ENCODE data around the gene ARHGAP8.
"Not testable (repeated sequence)": the region's sequence is repeated elsewhere in the genome, so short reads cannot be mapped to it uniquely, and the experiment has no call there.

ARHGAP8 gene

DNA sequence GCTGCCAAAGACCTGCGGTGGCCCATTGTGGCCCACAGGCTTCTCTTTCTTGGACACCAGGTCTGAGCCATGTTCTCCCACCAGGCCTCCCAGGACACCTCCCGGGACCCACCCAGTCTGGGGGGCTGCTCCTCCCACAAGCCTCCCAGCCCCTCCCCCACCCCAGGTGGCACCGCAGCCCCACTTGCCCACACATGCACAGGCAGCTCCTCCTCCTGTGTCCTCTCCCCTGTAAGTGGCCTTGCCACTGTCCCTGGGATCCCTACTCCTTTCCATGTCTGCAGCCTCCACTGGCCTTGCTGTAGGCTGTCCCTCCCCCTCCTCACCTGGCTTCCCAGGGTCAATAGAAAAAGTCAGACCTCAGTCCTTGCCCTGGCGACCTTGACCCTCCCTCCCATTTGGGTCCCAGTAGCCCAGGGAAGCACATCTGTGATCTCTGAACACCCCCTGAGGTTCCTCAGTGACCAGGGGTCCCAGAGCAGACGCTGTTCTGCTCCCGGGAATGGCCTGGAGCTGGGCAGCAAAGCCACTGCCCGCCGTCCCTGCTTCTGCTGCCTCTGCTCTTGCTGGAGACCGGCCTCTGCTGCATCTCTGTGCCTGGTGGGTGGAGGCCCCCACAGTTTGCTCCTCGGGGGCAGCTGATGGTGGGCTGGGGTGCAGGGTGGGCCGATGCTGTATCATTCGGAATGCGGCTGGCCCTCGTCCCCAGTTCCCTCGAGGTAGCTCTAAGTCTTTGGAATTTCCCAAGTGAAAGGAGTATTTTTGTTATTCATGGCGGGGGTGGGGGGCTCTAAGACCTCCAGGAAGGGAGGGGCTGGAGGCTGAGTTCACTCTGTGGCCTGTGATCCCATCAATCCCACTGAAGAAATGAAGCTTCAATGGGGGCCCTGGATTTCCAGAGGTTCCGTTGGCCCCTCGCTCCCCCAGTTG lies 43.6 kb downstream of the ARHGAP8 start:
- no peak for TF ChIP-seq CTCF (conservative IDR thresholded peaks at IDR 0.05; ENCODE audit: low read length)
- H3K4me3 ChIP-seq (ENCODE audit: low read length): no peak overlapping the region
- no peak for DNase-seq (ENCODE audit: low read depth)

GRCh38 chr22:44797181-44797725 lies 44.9 kb downstream of the ARHGAP8 start:
- no peak overlapping the region for H3K4me3 ChIP-seq (ENCODE audit: low read length)
- no peak for TF ChIP-seq CTCF (conservative IDR thresholded peaks at IDR 0.05; ENCODE audit: low read length)
- no peak for DNase-seq (ENCODE audit: low read depth)

GRCh38 chr22:44799077-44799945 lies 46.9 kb downstream of the ARHGAP8 start:
- no peak for TF ChIP-seq CTCF (conservative IDR thresholded peaks at IDR 0.05; ENCODE audit: low read length)
- H3K4me3 ChIP-seq (ENCODE audit: low read length): no peak overlapping the region
- DNase-seq (ENCODE audit: low read depth): no peak

DNA sequence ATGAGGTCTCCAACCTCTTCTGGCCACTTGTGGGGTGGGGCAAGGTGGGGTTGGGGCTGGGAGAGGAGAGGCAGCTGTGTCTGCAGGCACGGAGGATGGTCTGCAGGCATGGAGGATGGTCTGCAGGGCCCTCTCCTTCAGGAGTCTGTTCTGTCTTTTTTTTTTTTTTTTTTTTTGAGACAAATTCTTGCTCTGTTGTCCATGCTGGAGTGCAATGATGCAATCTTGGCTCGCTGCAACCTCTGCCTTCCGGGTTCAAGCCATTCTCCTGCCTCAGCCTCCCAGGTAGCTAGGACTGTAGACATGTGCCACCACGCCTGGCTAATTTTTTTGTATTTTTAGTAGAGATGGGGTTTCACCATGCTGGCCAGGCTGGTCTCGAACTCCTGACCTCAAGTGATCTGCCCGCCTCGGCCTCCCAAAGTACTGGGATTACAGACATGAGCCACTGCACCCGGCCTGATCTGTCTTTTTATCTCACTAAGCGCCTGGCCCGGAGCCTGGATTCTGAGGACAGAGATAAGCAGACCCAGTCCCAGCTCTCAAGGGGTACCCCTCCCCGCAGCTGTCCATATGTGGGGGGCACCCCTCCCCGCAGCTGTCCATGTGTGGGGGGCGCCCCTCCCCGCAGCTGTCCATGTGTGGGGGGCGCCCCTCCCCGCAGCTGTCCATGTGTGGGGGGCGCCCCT lies 47.7 kb downstream of the ARHGAP8 start:
- not testable (repeated sequence) for DNase-seq (ENCODE audit: low read depth); H3K4me3 ChIP-seq (ENCODE audit: low read length)

DNA sequence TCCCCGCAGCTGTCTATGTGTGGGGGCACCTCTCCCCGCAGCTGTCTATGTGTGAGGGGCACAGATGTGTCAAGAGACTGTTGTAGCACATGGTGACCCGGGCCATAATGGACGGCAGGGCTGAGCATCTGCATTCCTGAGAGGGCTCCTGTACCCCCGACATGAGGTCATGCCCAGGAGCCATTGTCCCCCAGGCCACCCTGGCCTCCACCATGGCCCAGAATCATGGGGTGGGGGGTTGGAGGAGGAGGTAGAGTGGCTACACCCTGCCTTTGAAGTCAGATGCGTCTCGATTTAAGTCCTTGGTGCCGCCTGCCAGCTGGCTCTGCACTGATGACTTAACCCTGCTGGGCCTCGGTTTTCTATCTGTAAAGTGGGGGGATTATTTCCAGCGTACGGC lies 49.1 kb downstream of the ARHGAP8 start:
- no peak for DNase-seq (ENCODE audit: low read depth)
- TF ChIP-seq CTCF (conservative IDR thresholded peaks at IDR 0.05; ENCODE audit: low read length): no peak
- H3K4me3 ChIP-seq (ENCODE audit: low read length): no peak overlapping the region

DNA sequence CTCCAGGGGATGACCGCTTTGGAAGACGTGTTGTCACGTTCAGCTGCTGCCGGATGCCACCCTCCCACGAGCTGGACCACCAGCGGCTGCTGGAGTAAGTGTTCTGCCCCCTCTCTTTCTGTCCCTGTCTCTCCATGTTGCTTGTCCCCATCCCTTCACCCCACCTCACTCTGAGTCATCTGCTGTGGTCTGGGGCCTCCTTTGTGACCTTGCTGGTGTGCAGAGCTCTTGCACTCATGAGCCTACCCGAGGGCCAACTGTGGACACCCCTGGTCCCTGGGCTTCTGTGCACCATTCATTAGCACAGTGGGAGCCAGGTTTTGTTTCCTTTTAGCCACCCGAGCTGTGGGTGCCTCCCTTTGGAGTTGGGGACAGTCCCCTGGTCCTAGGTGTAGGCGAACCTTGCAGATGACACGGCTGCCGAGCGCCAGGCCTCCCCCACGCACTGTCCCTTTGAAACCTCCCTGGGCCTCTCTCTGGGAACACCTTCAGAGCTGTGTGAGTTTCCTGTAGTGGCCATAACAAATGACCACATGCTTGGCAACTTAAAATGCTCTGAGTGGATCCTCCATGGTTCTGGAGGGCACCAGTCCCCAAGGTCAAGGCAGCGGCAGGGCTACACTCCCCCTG lies 49.8 kb downstream of the ARHGAP8 start:
- no peak for TF ChIP-seq CTCF (conservative IDR thresholded peaks at IDR 0.05; ENCODE audit: low read length)
- DNase-seq (ENCODE audit: low read depth): no peak
- H3K4me3 ChIP-seq (ENCODE audit: low read length): no peak overlapping the region

All from AG10803 (cell line).